ENCODE measurements around the gene CDH4.

The CDH4 gene

DNA sequence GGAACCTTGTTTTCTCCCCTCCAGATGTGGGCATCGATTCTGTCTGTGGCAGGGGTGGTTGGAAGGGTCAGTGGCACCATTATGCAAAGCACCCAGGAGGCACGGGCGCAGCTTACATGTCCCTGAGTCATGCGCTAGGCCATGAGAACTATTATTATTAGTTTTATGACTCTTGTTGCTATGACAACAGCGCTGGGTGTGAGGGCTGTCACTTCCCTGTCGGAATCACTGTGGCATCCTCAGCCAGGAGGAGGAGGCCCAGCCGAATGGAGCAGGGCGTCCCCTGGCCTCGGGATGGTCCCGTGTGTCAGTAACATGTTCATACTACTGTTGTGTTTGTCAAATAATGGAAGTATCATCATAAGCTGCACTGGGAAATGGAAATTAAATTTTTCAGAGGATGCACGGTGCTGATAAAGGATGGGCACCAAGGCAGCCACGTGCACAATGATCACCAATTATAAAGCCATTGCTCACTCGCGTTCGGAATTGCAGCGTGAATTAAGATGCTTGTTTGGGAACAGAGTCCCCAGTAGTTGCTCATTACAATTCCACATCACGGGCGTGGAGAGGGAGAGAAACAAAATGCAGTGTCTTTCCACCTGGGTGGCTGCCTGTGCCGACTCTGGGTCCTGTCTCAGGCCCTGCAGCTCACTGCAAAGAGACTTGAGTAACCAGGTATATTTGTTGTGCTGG, 247.9 kb downstream of the CDH4 start:
- DNase-seq: no peak

DNA sequence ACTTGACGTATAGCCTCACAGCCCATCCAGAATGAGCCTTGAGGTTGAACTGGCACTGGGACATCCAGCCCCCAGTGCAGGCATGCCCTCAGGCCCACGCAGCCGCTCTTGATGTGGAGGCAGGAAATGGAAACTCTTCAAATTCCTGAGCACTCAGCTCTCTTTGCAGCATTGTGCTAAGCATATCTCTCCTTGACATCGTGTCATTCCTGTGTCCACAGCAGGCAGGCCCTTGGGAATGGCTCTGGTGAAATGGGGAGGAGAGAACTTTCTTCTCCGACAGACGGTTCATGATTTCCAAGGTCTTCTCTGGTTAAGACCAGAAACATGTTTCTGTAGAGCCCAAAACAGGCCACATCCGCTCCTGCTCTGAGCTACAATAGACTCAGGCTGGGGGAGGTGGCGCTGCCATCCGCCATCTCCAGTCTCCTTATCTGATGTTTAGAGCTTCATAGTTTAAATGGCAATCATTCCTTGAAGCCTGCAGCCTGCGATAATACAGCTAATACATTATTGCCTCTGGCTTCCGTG, 248.8 kb downstream of the CDH4 start:
- no peak for DNase-seq

DNA sequence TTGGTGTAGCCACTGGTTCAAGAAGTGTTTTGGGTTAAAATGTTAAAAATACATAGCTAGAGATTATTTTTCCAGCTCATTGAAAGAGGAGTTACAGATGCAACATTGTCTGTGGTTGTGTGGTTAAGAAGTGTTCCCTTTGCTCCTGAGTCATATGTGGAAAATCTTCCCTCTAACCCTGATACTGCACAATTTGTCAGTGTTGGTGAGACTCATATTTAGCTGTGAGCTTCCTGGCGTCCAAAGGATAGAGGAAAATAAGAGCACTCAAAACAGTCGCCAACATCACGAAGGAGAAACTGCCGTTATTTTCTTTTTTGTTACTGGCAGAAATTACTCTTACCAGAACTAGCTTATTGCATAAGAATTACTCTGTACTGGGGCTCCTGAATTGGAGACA, 250.4 kb downstream of the CDH4 start:
- no peak for DNase-seq

DNA sequence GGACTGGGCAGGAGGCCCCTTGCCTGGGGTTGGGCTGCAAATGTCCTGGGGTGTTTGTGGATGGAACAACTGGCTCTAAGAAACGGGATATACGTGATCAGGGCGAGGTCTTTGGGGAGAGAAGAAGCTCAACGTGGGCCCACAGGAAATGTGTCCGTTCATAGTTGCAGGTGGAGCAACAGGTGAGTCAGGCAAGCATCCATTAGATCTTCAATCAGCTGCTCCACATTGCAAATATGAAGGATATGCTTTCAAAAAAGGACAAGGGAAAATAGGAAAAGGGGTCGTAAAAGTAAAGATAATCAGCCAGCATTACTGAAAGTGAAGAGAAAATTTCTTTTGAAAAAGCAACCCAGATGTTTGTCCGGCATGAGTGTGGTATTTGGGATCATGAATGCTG, 251.0 kb downstream of the CDH4 start:
- no peak for DNase-seq

DNA sequence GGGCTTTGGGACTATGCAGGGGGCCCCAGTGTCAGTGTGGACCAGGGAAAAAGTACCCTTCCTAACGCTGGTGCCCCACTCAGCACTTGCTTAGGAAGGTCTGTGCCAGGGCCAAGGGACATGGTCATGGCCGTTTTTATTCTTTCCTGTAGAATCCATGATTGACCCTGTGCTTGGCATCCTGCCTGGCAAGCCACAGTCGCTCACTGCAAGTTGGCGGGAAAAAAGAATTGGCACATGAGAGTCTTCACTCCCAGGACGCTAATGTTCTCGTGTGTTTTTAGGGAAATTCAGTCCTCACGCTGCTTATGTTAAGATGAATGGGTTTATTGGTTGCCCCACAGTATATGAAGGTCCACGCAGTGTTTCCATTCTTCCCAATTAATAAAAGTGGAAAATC, 253.4 kb downstream of the CDH4 start:
- no peak for DNase-seq

DNA sequence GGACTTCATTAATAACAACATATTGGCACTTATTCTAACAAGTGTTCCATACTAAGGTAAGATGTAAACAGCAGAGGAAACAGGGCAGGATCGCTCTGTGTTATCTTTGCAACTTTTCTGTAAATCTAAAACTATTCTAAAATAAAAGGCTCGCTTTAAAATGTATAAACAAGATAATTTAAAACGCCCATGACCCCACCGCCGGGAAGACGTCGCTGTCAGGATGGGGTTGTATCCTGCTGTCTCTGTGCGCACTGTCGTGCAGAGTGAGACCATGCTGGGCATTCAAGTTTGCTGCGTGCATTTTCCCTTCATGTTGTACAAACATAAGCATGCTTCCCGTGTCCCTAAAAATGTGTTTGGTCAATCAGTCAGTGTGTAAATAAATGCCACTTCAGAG, 255.7 kb downstream of the CDH4 start:
- DNase-seq: no peak

DNA sequence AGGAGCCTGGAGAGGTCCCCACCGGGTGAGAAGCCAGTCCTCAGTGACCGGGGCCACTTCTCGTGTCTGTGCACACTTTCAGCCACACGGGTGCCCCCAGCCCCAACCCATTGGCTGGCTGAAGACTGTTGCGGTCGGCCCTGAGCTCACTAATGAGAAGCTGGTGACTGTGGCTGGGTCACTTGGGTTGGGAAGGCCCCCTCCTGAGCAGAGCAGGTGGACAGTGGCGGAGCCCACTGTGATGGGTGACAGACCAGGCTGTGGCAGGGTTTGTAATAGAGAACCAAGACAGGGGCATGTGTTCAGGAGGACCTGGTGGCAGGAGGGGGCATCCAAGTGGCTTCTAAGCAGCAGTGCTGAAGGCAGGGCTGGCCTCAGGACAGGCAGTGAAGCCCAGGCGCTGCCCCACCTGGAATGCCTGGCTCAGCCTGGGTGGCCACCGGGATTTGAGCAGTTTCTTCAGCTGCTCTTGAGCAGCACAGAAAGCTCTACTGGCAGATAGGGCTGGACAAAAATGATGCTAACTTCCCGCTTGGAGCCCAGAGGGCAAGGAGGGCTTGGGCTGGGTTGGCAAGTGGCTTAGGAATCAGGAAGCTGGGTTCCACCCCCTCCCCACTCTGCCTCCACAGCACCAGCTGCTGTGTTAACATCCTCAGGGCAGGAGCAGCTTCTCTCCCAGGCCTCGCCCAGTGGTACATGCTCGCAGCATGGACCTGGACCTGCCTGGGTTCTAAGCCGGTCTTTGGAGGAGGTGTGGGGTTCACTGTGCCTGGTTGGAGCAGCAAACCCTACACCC, 256.4 kb downstream of the CDH4 start:
- no peak for DNase-seq

DNA sequence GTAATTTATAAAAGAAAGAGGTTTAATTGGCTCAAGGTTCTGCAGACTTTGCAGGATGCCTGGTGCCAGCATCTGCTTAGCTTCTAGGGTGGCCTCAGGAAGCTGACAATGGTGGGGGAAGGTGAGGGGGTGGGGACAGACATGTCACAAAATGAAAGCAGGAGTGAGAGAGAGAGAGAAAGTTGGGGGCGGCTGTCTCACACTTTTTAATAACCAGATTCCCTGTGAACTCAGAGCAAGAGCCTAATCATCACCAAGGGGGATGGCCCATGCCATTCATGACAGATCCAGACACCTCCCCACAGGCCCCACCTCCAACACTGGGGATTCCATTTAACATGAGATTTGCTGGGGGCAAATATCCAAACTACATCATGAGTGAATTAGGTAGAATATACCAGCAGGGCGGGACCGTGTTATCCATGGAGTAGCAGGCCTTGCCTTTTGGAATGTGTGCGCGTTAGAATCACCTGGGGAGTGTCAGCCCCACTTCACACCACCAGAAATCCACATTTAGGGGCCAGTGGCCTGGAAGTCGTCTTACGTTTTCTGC, 258.8 kb downstream of the CDH4 start:
- no peak for DNase-seq

DNA sequence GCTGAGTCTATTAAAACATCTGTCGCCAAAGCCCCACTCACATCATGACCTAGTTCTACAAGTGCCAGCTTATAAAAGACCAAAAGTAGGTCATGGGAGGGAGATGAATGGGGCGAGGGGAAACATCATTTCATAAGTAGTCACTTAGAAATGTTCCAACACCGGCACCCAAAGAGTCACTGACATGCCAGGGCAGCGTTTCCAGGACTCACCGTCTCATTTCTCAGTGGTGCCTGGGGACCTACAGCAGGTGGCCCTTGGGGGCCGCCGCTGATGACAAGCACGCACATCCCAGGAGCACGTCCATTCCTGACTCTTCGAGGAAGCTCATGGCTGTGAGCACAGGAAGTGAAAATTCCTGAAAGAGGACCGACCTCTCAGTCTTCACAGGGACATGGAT, 260.4 kb downstream of the CDH4 start:
- no peak for DNase-seq

DNA sequence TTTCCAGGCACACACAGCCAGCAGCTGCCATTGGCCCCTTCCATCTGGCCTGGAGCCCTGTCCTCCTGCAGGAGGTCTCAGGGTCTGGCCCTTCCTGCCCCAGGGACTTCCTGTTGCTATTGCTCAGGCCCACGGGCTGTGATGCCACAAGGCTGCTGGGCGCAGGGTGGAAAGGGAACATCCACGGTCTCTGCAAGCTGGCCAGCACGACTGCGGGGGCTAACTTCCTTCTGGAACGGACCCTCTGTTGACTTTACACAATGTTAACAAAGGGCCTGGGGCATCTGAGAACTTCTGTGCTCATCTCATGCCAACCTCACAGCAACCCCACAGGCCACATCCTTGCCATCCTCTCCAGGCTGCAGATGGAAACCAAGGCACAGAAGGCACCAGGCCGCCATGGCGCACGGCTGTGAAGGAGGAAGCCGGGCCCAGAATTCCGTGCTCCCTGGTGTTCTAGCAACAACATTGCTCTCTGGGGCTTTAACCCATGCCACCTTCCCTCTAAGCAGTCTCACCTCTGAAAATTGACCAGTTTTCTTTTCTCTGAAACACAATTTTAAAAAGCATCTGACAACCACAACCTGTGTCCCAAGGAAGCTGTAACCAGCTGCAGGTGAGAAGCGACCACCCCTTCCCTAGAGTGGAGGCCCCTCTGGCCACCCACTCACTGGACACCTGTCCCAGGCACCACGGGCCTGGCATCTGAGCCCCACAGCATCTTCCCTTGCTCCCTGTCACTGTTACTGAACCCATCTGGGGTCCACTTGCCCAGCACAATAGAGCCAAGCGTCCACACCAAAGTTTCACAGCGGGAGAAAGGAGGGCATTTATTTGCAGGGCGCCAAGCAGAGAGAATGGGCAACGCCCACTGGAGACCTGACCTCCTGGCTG, 261.3 kb downstream of the CDH4 start:
- no peak for DNase-seq

DNA sequence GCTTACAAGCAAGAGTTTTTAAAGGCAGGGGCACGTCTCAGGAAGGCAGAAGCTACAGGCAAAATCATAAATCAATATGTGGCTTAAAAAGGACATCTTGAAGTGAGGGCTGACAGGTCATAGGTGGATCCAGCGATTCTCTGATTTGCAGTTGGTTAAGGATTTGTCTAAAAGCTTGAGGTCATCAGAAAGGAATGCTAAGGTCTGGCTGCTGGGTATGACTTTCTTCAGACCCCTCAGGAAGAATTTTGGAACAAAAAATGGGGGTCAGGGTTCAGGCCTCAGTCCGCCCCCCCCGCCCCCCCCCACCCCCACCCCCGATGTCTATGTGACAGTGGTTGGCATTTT, 261.9 kb downstream of the CDH4 start:
- DNase-seq: no peak

DNA sequence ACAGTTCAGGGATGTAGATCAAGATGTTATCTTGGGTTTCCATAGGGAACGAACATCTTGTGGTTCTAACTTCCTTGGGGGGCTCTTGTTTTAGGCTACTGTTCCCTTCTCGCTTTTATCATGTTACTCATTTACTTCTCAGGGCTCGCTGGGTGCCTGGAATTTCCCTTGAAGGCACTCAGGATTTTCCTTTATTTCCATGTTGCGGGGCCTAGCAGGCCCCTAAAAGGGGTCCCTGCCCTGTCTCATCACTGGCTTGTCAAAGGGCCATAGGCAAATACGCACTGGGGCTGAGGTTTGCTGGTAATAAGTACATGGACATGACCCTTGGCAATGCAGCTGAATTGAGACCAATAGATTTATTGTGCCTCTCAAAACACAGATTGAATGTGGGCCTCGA, 262.3 kb downstream of the CDH4 start:
- DNase-seq: no peak

DNA sequence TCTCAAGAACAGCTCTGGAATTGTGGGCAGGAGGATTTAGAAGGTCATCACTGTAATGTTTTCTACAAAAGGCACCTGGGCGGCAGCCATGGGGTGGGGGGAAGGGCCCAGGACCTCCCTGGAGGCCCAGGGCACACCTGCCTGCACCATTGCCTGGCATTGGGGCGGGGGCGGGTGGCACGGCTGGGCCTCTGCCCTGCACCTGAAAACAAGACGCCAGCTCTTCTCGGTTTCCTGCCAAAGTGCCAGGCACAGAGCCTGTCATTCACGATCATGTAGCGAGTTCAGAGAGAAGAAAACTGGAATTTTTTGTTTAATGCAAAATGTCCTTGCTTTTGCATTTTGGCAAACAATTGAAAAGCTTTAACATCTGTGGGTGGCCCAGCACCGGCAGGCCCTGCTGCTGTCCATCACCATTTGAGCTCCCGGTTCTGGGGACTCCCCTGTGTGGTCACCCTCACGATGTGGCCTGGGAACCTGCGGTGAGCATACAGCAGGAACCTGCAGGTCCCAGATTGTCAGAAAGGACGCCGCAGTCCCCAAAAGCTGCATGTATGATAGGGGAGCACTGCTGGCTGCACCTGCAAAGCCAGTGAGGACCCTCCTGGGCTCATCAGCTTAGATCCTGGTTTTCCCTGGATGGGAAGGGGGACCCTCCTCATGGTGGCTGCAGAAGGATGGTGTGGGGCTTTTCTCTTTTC, 262.9 kb downstream of the CDH4 start:
- no peak for DNase-seq

DNA sequence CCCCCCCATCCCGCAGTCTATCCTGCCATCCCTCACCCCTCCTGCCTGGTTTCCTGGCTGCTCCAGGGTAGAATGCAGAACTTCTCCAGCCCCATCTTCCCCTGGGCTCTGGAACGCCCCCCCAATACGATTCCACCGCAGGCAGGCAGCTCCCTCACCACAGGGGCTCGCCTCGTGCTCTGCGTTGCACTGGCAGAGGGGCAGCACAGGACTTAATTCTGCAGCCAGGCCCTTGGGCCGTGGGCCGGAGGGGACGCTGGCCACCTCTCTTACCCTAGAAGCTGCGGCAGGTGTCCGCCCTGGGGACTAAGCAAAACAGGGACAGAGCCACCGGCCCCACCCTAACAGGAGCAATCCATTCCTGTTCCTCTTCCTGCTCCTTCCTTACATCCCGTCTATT, 263.9 kb downstream of the CDH4 start:
- no peak for DNase-seq

DNA sequence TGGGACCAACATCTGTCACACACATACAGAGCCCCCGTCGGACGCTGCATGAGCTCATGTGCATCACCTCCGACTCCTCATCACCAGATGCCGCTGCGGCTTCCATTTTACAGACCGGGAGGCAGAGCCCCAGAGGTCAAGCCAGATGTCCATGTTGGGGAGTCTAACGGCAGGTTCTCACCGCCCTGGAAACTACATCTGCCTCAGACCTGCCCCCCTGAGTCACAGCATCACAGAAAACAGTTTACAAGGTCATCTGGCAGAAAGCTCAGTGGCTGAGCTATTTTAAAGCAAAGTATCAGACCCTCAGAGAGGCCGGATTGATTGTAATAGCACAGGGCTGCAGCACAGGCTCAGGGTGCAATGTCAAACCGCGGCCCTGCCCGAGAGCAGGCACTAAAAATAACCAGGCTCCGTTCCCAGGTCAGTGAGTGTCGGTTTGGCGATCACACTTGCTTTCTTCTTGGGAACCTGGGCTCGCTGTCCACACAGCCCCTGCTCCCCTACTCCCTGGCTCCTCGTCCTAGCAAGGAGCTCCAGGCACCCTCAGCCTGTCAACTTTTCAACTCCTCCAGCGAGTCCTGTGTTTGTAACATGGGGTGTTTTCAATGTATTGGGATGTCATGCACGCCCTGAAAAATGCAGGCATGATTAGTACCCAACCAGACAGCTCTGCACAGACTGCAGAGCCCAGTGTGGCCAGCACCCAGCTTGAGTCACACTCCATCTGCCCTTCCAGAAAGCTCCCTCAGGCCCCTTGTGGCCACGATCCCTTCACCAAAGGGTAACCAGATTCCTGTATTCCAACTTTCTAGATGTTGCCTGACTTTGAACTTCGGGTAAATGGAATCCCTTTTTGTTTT, 264.5 kb downstream of the CDH4 start:
- no peak for DNase-seq

DNA sequence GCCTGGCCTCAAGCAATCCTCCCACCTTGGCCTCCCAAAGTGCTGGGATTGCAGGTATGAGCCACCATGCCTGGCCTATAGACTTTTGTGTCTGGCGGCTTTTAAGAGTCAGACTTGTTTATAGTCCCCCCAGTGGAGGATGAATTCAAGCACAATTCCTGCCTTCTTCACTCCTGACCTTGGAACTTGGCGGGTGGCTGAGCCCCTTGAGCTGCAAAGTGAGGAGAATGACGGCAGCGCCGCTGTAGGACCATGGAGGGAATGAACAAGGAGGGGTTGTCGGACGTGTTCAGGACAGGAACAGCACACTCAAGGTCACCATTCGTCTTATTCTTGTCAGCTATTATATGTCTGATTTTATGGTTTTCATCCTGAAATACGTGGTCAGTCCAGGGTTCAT, 265.4 kb downstream of the CDH4 start:
- no peak for DNase-seq

DNA sequence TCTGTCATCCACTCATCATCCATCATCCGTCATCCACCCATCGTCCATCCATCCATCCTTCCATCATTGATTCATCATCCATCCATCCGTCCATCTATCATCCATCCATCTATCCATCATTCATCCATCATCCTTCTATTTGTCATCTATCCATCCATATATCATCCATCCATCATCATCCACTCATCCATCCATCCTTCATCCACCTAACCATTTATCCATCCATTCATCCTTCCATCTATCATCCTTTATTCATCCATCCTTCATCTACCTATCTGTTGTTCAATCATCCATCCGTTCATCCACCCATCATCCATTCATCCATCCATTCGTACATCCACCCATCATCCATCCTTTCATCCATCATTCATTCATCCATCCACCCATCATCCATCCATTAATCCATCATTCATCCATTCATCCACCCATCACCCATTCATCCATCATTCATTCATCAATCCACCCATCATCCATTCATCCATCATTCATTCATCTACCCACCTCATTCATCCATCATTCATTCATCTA, 266.4 kb downstream of the CDH4 start:
- no peak for DNase-seq

DNA sequence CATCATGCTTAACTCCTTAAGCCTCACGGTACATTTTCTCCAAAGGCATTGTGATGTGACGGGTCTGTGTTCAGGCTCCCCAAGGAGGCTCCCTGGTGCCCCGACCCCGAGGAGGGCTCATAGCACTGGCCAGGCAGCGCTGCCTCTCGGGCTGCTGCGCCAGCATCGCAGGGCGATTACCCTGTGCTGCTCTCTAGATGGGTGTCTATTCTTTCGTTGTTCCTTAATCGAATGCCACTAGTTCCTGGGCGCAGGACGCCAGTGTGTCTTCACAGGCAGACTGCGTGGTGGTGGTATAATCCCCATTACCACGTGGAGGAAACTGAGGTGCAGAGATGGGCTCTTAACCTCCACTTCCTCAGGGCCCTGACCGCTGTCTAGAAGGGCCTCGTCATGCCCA, 267.4 kb downstream of the CDH4 start:
- DNase-seq: no peak

DNA sequence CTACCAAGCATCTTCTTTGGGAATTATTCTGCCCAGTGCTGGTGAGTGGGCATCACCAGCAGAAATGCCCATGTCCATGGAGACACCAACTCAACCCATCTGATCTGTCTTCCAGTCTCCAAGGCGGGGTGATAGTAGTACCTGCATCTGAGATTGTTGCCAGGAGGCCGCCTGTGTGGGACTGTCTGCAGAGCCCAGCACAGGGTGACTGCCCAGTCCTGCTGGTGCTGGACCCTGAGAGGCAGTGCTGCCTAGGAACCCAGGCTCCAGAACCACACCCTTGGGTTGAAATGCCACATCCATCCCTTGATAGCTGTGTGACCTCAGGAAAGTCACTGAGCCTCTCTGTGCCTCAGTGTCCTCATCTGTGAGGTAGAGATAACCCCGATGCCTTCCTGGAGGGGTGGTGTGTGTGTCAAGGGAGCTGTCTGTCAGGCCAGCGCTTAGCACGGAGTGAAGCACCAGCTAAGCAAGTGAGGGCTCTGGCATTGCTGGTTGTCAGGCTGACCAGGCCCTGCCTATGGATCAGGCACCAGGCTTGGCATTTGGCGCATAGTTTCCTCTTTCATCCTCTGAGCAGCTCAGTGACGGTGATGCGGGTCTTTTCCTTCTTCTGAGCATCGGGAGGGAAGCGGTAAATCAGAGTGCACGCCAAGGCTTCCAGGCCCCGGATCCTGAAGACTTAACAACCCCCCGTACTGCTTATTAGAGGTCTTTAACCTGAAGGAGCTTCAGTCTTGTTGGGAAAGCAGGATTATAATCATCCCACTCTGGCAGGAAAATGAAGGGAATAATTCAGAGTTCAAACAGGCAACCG, 268.2 kb downstream of the CDH4 start:
- no peak for DNase-seq

DNA sequence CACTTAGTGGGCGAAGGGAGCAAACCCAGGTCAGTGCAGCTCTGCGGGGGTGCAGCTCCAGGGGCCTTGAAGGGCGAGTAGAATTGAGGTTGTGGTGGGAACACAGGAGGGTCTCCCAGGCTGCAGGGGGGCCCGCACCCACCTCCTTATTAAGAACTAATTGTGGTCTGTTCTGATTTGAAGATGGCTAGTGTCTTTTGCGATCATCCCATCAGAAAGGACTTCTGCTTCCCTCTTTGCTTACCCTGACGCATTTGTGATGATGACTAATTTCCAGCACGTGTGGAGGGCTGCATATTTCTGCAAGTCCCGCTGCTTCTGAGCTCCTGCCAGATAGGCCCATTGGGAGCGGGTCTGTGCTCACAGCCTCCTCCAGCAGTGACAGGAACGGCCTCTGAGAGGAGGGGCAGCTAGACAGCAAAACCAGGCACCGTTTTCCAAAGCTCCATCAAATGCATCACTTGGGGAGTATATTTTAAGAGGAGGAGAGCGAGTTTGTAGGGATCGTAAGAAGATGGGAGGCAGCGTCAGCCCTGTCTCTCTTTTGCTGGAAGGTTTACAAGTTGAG, 268.9 kb downstream of the CDH4 start:
- DNase-seq: no peak
